ENCODE results near the gene HAUS3.

GRCh38 chr4:2289311-2289954 lies 47.5 kb upstream of the HAUS3 start:
- no peak for TF ChIP-seq CTCF (IDR thresholded peaks at IDR 0.05)
- TF ChIP-seq POLR2AphosphoS5 (IDR thresholded peaks at IDR 0.05): no peak
